B cell (primary cell): ENCODE measurements around the gene ZNF594.
"Not testable (repeated sequence)": the region's sequence is repeated elsewhere in the genome, so short reads cannot be mapped to it uniquely, and the experiment has no call there.

Experiments used
- CTCF ChIP-seq: fragments of 200-600 bp; IDR thresholded peaks from one replicate; pipeline ENCODE4 v1.8.0; 2022; ENCODE audit warnings: antibody characterized with exemption, mild to moderate bottlenecking
- EZH2 ChIP-seq: IDR thresholded peaks from 2 replicates; pipeline ENCODE4 v1.6.1; 2012; ENCODE audit warnings: borderline replicate concordance, low read depth, mild to moderate bottlenecking, moderate library complexity, low read length; ENCODE audit not compliant: insufficient read depth, poor library complexity, severe bottlenecking

GRCh38 chr17:5129770-5130169 is 61.9 kb downstream of the ZNF594 start:
- not testable (repeated sequence) for TF ChIP-seq CTCF, EZH2
